ENCODE results near the gene CASP10.

CASP10 gene

DNA sequence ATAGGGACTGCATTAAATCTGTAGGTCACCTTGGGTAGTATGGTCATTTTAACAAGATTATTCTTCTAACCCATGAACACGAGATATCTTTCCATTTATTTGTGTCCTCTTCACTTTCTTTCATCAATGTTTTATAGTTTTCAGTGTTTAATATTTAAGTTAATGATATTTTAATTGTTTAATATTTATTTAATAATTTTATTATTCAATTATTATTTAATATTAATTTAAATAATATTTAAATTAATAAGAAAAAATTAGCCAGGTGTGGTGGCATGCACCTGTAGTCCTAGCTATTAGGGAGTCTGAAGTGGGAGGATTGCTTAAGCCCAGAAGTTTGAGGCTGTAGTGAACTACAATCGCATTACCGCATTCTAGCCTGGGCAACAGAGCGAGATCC is 33.0 kb downstream of the CASP10 start:
- Histone ChIP-seq H3K79me2 (ENCODE audit: insufficient read depth, low read length) (no peaks in the 10 kb centered on the region), H4K20me1 (ENCODE audit: insufficient read depth, low read length) (no peaks in the 10 kb centered on the region), H3K27ac (ENCODE audit: low read length) (no peak overlapping the region), H3K9ac (ENCODE audit: low read depth, low read length) (no peak overlapping the region), H3K36me3 (ENCODE audit: insufficient read depth, low read length) (peaks cover 16% of the 10 kb centered on the region), H2AFZ (ENCODE audit: low read depth, low read length) (no peak overlapping the region), H3K27me3 (ENCODE audit: insufficient read depth, low read length, poor library complexity) (no peaks in the 10 kb centered on the region), H3K4me2 (ENCODE audit: insufficient read depth, low read length) (no peak overlapping the region), H3K4me3 (ENCODE audit: low read depth in 1 of 2, low read length in 2 of 2) (no peak overlapping the region), H3K4me1 (ENCODE audit: insufficient read depth, low read length) (peaks cover 17% of the 10 kb centered on the region; the same call in 1 of the 2 replicates), H3K9me3 (ENCODE audit: insufficient read depth, low read length, severe bottlenecking) (no peaks in the 10 kb centered on the region)
- ATAC-seq (ENCODE audit: insufficient read depth, low read depth) (no peak), DNase-seq (no peak)
- TF ChIP-seq EZH2 (IDR thresholded peaks at IDR 0.05; ENCODE audit: borderline replicate concordance, low read depth, low read length, severe bottlenecking) (no peak), CTCF (IDR thresholded peaks at IDR 0.05; ENCODE audit: borderline replicate concordance, extremely low read depth, low read length, poor library complexity, severe bottlenecking) (no peak)

DNA sequence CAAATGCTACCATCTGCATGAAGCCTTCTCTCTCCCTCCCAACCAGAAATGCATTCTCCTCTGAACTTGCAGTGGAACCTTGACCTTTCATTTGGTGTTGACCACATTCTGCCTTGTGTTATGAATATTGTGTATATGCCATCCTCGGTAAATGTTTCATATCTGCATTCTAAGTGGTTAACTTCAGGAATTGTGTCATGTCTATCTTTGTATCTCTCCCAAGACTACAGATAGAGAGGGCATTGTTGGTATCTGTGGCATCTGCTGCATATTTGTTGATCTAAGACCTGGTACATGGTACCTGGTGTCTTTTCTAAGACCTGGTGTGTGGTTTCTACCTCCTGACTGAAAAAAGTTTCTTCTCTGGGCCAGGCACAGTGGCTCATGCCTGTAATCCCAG is 34.0 kb downstream of the CASP10 start:
- Histone ChIP-seq H3K9me3 (ENCODE audit: insufficient read depth, low read length, severe bottlenecking) (no peaks in the 10 kb centered on the region), H3K4me2 (ENCODE audit: insufficient read depth, low read length) (no peak overlapping the region), H3K27ac (ENCODE audit: low read length) (no peak overlapping the region), H3K36me3 (ENCODE audit: insufficient read depth, low read length) (peaks cover 16% of the 10 kb centered on the region), H3K4me3 (ENCODE audit: low read depth in 1 of 2, low read length in 2 of 2) (no peak overlapping the region), H3K9ac (ENCODE audit: low read depth, low read length) (no peak overlapping the region), H4K20me1 (ENCODE audit: insufficient read depth, low read length) (no peaks in the 10 kb centered on the region), H3K27me3 (ENCODE audit: insufficient read depth, low read length, poor library complexity) (no peaks in the 10 kb centered on the region), H3K79me2 (ENCODE audit: insufficient read depth, low read length) (no peaks in the 10 kb centered on the region), H2AFZ (ENCODE audit: low read depth, low read length) (no peak overlapping the region), H3K4me1 (ENCODE audit: insufficient read depth, low read length) (peaks cover 17% of the 10 kb centered on the region; the same call in 1 of the 2 replicates)
- no peak for DNase-seq
- TF ChIP-seq EZH2 (IDR thresholded peaks at IDR 0.05; ENCODE audit: borderline replicate concordance, low read depth, low read length, severe bottlenecking) (no peak), CTCF (IDR thresholded peaks at IDR 0.05; ENCODE audit: borderline replicate concordance, extremely low read depth, low read length, poor library complexity, severe bottlenecking) (no peak)
- no peak for ATAC-seq (ENCODE audit: insufficient read depth, low read depth)

- no peak overlapping the region for H3K4me2 ChIP-seq (ENCODE audit: insufficient read depth, low read length)
- no peaks in the 10 kb centered on the region for H3K79me2 ChIP-seq (ENCODE audit: insufficient read depth, low read length)
- DNase-seq = no peak
Measured at GRCh38 chr2:201218780-201219179, 35.8 kb downstream of the CASP10 start.

More at GRCh38 chr2:201218780-201219179, 35.8 kb downstream of the CASP10 start:
- H3K4me3 ChIP-seq (ENCODE audit: low read depth in 1 of 2, low read length in 2 of 2) = no peak overlapping the region
- no peak overlapping the region for H2AFZ ChIP-seq (ENCODE audit: low read depth, low read length)
- H3K4me1 ChIP-seq (ENCODE audit: insufficient read depth, low read length) = peaks cover 22% of the 10 kb centered on the region
- no peak overlapping the region for H3K27ac ChIP-seq (ENCODE audit: low read length)
- peaks cover 16% of the 10 kb centered on the region for H3K36me3 ChIP-seq (ENCODE audit: insufficient read depth, low read length)
- H3K9me3 ChIP-seq (ENCODE audit: insufficient read depth, low read length, severe bottlenecking) = no peaks in the 10 kb centered on the region
- no peaks in the 10 kb centered on the region for H3K27me3 ChIP-seq (ENCODE audit: insufficient read depth, low read length, poor library complexity)
- no peak overlapping the region for H3K9ac ChIP-seq (ENCODE audit: low read depth, low read length)
- no peaks in the 10 kb centered on the region for H4K20me1 ChIP-seq (ENCODE audit: insufficient read depth, low read length)
- TF ChIP-seq EZH2 (IDR thresholded peaks at IDR 0.05; ENCODE audit: borderline replicate concordance, low read depth, low read length, severe bottlenecking) (no peak), CTCF (IDR thresholded peaks at IDR 0.05; ENCODE audit: borderline replicate concordance, extremely low read depth, low read length, poor library complexity, severe bottlenecking) (no peak)
- no peak for ATAC-seq (ENCODE audit: insufficient read depth, low read depth)
